NCI-H82 treated with DMSO at 0.1 percent for 48 hours (cell line): Measurements from ENCODE around the gene PTHLH.

Source experiments
- DNase-seq: peaks from one replicate; lab custom pipeline; 2025; ENCODE audit not compliant: unreplicated experiment; lab: John Stamatoyannopoulos, UW

Gene PTHLH

GRCh38 chr12:27974735-27975221, 2.2 kb upstream of the PTHLH start:
- no peak for DNase-seq

- DNase-seq = no peak
Observed at GRCh38 chr12:27973487-27973890, 956 bp upstream of the PTHLH start.

DNA sequence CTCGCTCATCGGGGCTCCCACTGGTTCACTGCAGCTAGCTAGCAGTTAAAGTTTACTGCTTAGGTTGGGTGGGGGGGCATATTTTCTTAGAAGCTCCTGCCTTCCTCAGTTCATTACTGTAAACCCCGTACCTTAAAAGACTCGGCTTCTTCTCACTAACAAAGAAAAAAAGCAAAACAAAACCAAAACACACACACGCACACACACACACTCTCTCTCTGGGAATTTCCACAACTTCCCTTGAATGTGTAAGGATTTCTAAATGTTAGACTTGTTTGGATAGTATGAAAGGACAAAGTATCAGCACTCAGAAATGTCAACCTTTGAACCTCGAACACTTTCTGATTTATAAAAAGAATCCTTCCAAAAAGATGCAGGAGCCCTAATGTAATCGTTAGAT, 927 bp downstream of the PTHLH start:
- no peak for DNase-seq

DNA sequence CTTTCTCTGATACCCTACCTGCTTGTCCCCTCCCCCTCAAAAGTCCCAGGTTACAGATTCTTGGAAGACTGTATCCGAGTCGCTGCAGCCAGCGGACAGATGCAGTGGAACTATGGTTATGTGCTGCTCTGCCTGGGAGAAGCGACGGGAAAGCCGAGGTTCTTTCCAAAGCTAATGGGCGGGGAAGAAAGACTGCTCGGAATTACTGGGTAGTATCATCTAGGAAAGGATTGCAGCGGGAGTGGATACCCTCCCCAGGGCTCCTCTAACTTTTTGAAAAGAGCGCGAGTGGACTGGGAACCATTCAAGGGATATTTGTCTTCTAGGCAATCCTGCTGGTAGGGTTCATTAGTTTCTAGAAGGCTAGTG, 1.4 kb downstream of the PTHLH start:
- no peak for DNase-seq

DNA sequence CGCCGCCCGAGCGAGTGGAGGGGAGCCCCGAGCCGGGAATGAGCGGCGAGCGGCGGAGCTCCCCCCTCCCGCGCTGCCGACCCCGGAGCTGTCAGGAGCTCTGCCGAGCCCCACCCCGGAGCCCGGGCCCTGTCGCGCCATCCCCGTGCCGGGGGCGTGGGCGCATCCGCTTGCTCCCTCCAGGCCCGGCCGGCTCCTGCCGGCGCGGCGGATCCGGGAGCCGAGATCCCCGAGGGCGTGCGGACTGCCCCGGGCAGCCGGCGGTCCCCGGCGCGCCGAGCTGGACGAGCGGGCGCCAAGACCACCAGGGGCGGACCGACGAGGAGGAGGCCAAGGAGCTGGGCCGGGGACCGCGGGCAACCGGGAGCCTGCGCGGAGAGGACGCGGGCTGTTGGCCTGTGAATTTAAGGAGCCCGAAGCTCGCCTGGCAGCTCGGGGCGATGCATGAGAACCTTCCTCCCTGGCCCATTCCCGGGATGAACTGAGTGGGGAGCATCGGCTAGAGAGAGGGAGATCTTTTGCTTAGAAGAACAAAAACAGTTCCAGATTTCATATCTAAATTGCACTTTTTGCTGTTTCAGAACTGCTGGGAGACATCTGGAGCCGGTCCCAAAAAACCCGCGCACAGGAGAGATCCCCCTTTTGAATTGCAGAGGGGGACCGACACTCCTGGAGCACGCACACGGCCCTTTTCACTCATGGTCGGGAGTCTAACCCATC, 2.0 kb downstream of the PTHLH start:
- no peak for DNase-seq

DNA sequence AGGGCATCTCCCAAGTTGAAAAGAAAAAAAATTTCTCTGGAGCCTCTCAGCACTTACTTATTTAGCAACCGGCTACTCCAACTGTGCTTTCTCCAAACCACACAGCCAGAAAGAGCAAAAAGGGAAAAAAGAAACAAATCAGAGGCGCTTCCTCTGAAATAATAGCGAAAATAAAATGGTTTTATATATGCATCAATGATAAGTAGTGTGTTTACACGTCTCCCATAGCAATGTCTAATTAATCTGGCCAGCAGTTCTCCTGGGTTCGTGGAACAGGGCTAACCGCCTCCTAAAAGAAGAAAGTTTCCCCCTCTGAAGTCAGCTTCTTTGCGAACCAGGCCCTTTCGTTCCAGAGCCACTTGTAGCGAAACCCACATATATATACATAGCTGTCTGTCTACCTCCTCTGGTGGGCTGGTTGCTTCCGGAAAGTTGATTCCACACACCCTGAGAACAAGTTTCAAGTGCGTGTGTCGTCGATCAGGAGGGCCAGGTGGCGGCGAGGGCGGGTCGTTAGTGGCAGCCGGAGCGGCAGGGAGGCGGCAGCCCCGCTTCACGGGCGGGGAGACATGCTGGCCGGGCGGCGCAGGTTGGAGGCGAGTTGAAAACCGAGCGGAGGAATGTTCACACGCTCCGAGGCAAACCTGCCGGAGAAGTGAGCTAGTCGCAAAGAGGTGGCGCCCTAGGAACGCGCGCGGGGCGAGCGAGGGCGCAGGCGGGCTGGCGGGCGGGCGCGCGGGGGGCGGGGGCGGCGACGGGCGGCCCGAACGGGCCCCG, 2.7 kb downstream of the PTHLH start:
- peak; percentile 4 for DNase-seq

DNA sequence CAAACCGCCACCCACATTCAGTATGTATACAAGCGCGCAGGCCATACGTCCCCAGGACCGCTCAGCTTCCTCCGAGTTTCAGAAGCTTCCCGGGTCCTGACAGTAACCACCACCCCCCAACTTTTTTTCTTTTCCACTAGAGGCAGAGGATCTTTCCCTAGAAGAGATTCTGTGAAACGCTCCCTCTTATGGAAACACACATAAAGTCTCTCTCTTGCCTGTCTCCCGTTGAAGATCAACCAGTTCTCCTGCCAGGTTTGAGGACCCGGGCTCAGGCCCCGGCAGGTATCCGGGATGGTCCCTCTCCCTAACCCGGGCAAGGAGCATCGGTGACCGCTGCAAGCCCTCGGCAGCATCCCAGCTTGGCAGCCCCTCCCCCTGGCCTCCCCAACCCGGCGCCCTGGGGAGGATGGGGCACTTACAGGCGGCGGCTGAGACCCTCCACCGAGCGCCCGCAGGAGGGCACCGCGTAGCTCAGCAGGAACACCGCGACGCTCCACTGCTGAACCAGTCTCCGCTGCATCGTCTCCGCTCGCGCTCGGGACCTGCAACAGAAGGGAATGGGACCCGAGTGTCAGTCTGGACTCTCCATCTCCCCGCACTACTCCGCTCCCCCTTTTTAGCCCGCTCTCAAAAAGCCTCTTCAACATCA, 3.4 kb downstream of the PTHLH start:
- no peak for DNase-seq

- DNase-seq = no peak
Observed at GRCh38 chr12:27967551-27968054, 4.9 kb downstream of the PTHLH start.

- no peak for DNase-seq
Observed at GRCh38 chr12:27966870-27967269, 5.7 kb downstream of the PTHLH start.

DNA sequence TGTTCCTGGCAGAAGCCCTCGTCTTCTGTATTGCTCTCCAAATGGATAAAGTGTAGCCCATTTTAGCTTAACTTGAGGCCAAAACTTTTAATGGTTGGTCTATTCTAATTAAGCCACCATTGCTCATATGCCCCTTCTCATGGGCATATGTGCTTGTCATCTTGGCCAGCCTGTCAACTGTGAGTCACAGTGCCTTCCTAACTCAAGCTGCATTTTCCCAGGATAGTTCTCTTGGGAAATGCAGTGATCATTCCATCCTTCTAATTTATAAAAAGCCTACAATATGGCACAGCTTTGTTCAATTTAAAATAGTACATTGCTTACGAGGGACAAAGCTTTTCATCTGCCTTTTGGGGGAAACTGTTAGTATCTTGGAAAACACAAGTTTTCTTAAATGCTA, 6.6 kb downstream of the PTHLH start:
- DNase-seq = no peak

DNA sequence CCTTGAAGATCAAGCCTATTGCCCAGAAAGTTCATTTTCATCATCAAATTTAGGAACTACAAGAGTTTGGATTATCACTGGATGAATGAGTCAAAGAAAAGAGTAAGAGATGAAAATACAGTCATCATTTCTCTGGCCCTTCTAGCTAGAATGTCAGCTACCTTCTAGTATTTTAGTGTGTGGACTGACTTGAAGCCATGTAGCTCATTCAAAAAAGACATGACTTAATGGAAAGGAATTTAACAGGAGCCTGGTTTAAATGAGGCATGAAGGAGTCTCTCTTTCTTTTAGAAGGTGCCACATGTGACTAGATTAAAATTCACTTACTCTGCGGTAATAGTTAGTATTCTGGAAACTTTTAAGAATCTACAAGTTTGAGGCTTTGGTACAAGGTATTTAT, 7.1 kb downstream of the PTHLH start:
- DNase-seq = no peak

DNA sequence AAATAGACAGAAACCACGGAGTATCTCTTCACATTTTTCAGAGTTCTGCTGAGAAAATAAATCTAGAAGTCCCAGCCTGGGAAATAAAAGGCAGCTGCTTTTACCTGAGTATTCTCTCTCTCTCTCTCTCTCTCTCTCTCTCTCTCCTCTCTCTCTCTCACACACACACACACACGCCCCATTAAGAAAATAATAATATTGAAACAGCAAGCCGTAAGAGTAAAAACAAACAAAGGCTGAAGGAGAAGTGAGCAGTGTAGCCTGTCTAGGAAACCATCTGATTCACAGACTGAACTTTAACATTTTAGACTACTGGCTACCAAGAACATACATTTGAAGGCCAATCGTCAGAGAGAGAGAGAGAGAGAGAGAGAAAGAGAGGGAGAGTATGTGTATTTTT, 8.4 kb downstream of the PTHLH start:
- no peak for DNase-seq

DNA sequence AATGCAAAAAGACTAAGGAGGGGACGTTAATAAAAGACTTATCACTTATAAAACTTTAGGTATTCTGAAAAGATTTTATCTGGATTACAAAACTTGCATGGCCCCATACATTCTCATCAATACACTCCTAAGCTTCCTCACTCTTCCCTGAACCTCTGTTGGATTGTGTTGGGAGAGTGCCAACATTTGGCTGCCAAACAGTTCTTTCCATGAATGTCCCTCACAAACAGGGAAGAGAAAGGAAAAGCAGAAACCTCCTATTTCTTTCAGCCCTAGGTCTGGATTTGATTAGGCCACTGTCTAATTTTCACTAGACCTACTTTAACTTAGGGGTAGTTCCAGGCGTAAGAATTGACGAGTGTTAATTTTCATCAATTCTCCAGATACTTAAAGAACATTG, 11.7 kb downstream of the PTHLH start:
- DNase-seq = no peak

DNA sequence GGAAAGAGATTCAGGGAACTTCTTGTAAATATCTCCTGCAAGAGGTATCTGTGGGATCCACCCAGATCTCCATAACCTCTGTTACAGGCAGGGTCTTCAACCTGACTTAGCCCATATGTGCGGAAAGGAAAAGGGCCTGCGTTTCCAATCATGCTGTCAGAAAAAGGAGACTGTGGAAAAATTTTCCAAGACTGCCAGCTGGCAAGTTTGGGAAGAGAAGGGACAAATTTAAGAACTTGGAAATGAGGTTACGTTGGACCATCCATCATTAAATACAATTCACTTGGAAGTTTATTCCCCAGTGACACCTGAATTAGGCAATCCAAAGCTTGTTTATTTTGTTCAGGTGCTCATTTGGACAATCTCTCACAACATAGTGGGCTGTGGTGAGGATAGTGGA, 13.9 kb downstream of the PTHLH start:
- DNase-seq = no peak

DNA sequence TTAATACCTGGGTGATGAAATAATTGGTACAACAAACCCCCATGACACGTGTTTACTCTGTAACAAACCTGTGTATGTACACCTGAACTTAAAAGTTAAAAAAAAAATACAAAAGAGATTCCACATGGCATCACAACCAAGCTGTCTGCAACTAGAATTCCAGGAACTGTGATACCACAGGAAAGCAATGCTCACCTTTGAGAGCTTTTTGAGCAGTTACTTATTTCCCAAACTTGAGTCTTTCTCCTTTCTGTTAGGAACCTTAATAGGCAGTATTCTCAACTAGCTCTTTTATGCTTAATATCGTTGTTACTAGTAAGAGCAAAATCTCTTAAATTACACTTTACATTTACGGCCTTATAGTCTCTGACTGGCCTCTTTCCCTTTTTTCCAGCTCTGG, 15.2 kb downstream of the PTHLH start:
- no peak for DNase-seq

- DNase-seq = no peak
Observed at GRCh38 chr12:27953817-27954216, 18.7 kb downstream of the PTHLH start.

GRCh38 chr12:27953348-27953747, 19.2 kb downstream of the PTHLH start:
- DNase-seq = no peak

GRCh38 chr12:27952510-27952909, 20.0 kb downstream of the PTHLH start:
- DNase-seq = no peak

GRCh38 chr12:27951898-27952297, 20.6 kb downstream of the PTHLH start:
- DNase-seq = no peak

DNA sequence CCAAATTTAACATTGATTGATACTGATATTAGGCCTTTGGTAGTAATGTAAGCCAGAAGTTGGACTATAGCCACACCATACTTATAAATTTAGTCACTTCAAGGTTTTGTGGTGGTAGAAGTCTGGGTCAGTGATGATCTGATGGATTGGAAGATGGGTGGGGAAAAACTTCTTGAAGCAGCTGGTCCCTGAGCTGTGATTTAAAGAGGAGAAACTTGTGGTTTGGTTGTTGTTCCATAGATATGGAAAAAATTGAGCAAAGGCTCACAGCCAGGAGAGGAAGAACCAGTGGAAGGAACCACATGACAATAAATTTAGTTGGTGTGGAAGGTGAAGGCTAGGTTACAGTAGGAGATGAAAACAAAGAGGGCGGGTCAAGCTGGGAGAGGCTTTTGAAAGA, 26.1 kb downstream of the PTHLH start:
- DNase-seq = no peak

- DNase-seq = peak; percentile 10
Observed at GRCh38 chr12:27940756-27941402, 31.7 kb downstream of the PTHLH start.
